K562 (cell line): Measurements from ENCODE around the gene PPAN. TPM values are rescaled to one million over a fixed set of nuclear protein-coding genes. Genes with fewer than 3 reads are reported as not detected.

Experiments used
- CBFB ChIP-seq: sonication (generic); formaldehyde crosslinking; IDR thresholded peaks from 2 replicates; pipeline ENCODE4 v1.4.0; 2020; ENCODE audit warnings: mild to moderate bottlenecking, missing genetic modification reagents
- CBX2 ChIP-seq: fragments of 200-600 bp; sonication (generic); IDR thresholded peaks from one replicate; pipeline ENCODE4 v1.6.1; 2012; ENCODE audit warnings: mild to moderate bottlenecking, low read length, inconsistent platforms; ENCODE audit not compliant: insufficient read depth, poor library complexity, severe bottlenecking
- CUX1 ChIP-seq: fragments of 200-800 bp; sonication (Bioruptor generic); IDR thresholded peaks from 2 replicates; pipeline ENCODE4 v1.6.1; 2016; ENCODE audit warnings: missing genetic modification characterization, missing compliant biosample characterization
- HMGXB4 ChIP-seq: sonication (generic); formaldehyde crosslinking; IDR thresholded peaks from 2 replicates; pipeline ENCODE4 v1.8.1; 2023; ENCODE audit warnings: mild to moderate bottlenecking, missing genetic modification reagents
- MEF2D ChIP-seq: conservative IDR thresholded peaks from 2 replicates; pipeline ENCODE4 v1.6.1; 2016; ENCODE audit warnings: low read depth, missing genetic modification characterization, missing compliant biosample characterization
- MTA1 ChIP-seq: fragments of 450-650 bp; IDR thresholded peaks from 2 replicates; pipeline ENCODE4 v1.6.1; 2017; ENCODE audit warnings: borderline replicate concordance
- MXD1 ChIP-seq: fragments of 250-450 bp; sonication (Bioruptor Pico); IDR thresholded peaks from 2 replicates; pipeline ENCODE4 v1.8.0; 2021; ENCODE audit warnings: borderline replicate concordance, mild to moderate bottlenecking, moderate library complexity; ENCODE audit not compliant: poor library complexity, severe bottlenecking
- ZKSCAN8 ChIP-seq: fragments of 200-800 bp; sonication (Bioruptor generic); IDR thresholded peaks from 2 replicates; pipeline ENCODE4 v1.6.1; 2016; ENCODE audit warnings: missing genetic modification characterization, missing compliant biosample characterization
- ZNF318 ChIP-seq, 2 experiments: fragments of 450-650 bp; IDR thresholded peaks; 2 replicates each; pipeline ENCODE4 v1.6.1; 2016; ENCODE audit warnings: mild to moderate bottlenecking in 2 of 2, borderline replicate concordance in 1 of 2, low read depth in 1 of 2, moderate library complexity in 1 of 2
- polyA plus RNA-seq, 8 experiments: library from polyadenylated mRNA; depleted of rRNA in 4 of 8; stranded (reverse) in 5 of 8; unstranded in 3 of 8; fragments of >200 nt; fragmentation: Nextera tagmentation in 2 of 8; fragmentation: Illumina TruSeq in 1 of 8; extraction: Ambion mirVana in 2 of 8; extraction: Trizol in 1 of 8; gene quantifications; 2 replicates each; pipeline versions ENCODE4 v1.2.1 to v1.2.3, GENCODE V29; 2011 to 2014; ENCODE audit warnings: inconsistent platforms in 1 of 8, missing spikeins in 1 of 8
- total RNA-seq, 7 experiments: library from RNA; depleted of rRNA in 6 of 7; stranded (reverse); fragments of >200 nt in 6 of 7; fragmentation: Illumina TruSeq in 2 of 7; extraction: Trizol in 2 of 7; gene quantifications; 2 replicates each; pipeline versions ENCODE4 v1.2.1 to v1.2.3, GENCODE V29; 2011 to 2021; ENCODE audit warnings: low replicate concordance in 1 of 7

PPAN gene
- total and polyA plus RNA-seq, 9 of the 15 experiments (the other 6 are each of a cell fraction or from before 2014, with no cell fraction given): 2.2 to 129 (median 59.1) TPM

- TF ChIP-seq ZNF318 (IDR thresholded peaks at IDR 0.05; ENCODE audit: borderline replicate concordance in 1 of 2, low read depth in 1 of 2) (no peak), CBX2 (no peak), MTA1 (no peak), CBFB (CRISPR knock-in tag) (0 out of 2 replicates have a peak, but pooled peaks have one; percentile 32), ZKSCAN8 (CRISPR knock-in tag) (no peak), HMGXB4 (CRISPR knock-in tag) (no peak), MXD1 (no peak), CUX1 (CRISPR knock-in tag) (no peak), MEF2D (tag) (no peak)
These were observed 14.1 kb upstream of the PPAN start (continued) for GRCh38 chr19:10091895-10092641.
